CD4-positive, alpha-beta T cell treated with Interleukin-12 subunit alpha and Interleukin-12 subunit beta, for 1 hour (primary cell): Measurements from ENCODE around the gene CD53.
"Not testable (repeated sequence)": the region's sequence is repeated elsewhere in the genome, so short reads cannot be mapped to it uniquely, and the experiment has no call there.

ENCODE experiments used
- DNase-seq: peaks from one replicate; pipeline ENCODE4 v3.0.0-alpha.2; 2020

CD53 gene

GRCh38 chr1:110916669-110917306 is 43.8 kb downstream of the CD53 start:
- DNase-seq, result no peak

- no peak for DNase-seq
Measured at GRCh38 chr1:110918016-110918415, 45.1 kb downstream of the CD53 start.

GRCh38 chr1:110921953-110922352 is 49.0 kb downstream of the CD53 start:
- DNase-seq, result no peak

GRCh38 chr1:110927484-110928075 is 54.6 kb downstream of the CD53 start:
- no peak for DNase-seq

GRCh38 chr1:110928191-110928590 is 55.2 kb downstream of the CD53 start:
- no peak for DNase-seq

- no peak for DNase-seq
Measured at GRCh38 chr1:110928904-110929303, 56.0 kb downstream of the CD53 start.

DNA sequence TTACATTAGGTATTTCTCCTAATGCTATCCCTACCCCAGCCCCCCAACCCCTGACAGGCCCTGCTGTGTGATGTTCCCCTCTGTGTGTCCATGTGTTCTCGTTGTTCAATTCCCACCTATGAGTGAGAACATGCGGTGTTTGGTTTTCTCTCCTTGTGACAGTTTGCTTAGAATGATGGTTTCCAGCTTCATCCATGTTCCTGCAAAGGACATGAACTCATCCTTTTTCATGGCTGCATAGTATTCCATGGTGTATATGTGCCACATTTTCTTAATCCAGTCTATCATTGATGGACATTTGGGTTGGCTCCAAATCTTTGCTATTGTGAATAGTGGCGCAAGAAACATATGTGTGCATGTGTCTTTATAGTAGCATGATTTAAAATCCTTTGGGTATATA is 58.1 kb downstream of the CD53 start:
- not testable (repeated sequence) for DNase-seq

DNA sequence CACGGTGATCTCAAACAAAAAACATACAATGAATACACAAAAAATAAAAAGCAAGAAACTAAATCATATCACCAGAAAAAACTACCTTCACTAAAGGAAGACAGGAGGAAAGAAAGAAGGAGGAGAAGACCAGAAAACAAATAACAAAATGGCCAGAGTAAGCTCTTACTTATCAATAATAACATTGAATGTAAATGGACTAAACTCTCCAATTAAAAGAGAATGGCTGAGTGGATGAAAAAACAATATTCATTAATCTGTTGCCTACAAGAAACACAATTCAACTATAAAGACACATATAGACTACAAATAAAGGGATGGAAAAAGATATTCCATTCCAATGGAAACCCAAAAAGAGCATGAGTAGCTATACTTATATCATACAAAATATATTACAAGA is 63.6 kb downstream of the CD53 start:
- no peak for DNase-seq

DNA sequence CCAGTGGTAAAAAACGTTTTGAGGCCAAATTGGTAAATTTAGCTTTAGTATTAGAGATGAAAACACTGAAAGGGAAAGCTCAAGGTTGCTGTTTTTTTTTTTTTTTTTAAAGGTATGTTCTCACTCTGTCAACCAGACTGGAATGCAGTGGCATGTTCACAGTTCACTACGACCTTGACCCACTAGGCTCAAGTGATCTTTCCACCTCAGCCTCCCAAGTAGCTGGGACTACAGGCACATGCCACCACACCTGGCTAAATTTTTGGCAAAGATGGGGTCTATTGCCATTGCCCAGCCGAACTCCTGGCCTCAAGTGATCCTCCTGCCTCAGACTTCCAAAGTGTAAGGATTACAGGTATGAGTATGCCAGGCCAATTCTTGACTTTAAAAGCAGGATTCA is 71.9 kb downstream of the CD53 start:
- no peak for DNase-seq

GRCh38 chr1:110945626-110946025 is 72.7 kb downstream of the CD53 start:
- no peak for DNase-seq

DNA sequence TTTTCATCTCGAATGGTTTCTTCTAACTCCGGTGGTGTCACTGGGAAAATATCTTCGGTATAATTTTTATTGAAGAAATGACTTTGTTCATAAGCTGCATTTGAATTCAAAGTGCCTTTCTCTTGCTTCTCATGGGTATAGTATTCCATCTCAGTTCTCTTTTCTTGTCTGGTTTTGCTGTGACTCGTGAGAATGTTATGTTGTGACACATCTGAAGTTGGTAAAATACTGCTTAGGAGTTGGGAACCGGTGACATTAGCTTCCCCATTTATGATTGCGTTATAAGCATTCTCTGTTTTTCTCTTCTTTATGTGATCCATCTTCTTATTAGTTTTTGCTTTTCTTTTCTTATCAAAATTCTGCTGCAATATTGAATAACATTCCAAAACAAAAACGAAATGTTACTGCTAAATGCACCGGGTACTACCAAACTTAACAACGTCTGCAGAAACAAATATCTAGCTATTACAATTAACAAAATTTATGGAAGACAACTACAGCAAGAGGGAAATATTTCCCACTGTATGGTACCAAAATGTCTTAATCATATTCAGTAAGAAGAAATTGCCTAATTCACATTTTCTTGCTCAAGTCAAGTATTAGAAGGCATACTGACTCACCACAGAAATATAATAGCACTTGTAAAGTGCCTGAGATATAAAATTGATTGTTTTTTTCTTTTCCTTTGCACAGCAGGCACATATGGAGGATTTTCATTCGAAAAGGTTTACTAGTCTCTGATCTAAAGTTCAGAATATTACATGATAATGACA is 75.3 kb downstream of the CD53 start:
- DNase-seq, result no peak
